HG02798 (cell line): ENCODE results near the gene RAPGEFL1.
A peak's percentile ranks its signal among the peaks of the same experiment; 100 is the strongest.
"Not testable (repeated sequence)": the region's sequence is repeated elsewhere in the genome, so short reads cannot be mapped to it uniquely, and the experiment has no call there.

ENCODE experiments used
- ATAC-seq: cut with Tn5 transposase; IDR thresholded peaks from one replicate; pipeline ENCODE4 v1.9.1; 2021; ENCODE audit warnings: mild to moderate bottlenecking; ENCODE audit not compliant: unreplicated experiment, poor library complexity

The RAPGEFL1 gene

GRCh38 chr17:40198576-40198975, 21.3 kb downstream of the RAPGEFL1 start:
- ATAC-seq = no peak

GRCh38 chr17:40203131-40203530, 25.9 kb downstream of the RAPGEFL1 start:
- ATAC-seq = no peak

- ATAC-seq = not testable (repeated sequence)
Observed at GRCh38 chr17:40206193-40206592, 28.9 kb downstream of the RAPGEFL1 start.

- no peak for ATAC-seq
Observed at GRCh38 chr17:40209404-40210093, 32.3 kb downstream of the RAPGEFL1 start.

- ATAC-seq = not testable (repeated sequence)
Observed at GRCh38 chr17:40213914-40214313, 36.6 kb downstream of the RAPGEFL1 start.

- ATAC-seq = no peak
Observed at GRCh38 chr17:40218006-40218739, 40.9 kb downstream of the RAPGEFL1 start.

- peak; percentile 96 for ATAC-seq
Observed at GRCh38 chr17:40218740-40219593, 41.7 kb downstream of the RAPGEFL1 start, which contains the start of gene WIPF2. TSS of gene WIPF2 (plus strand) at chr17:40219304. CDS start at chr17:40256460, 37,156 bp downstream.

- ATAC-seq = peak; percentile 7
Observed at GRCh38 chr17:40219594-40220338, 42.5 kb downstream of the RAPGEFL1 start.

- ATAC-seq = no peak
Observed at GRCh38 chr17:40224718-40225550, 47.7 kb downstream of the RAPGEFL1 start.

GRCh38 chr17:40229146-40229545, 51.9 kb downstream of the RAPGEFL1 start:
- not testable (repeated sequence) for ATAC-seq

GRCh38 chr17:40230670-40231069, 53.4 kb downstream of the RAPGEFL1 start:
- no peak for ATAC-seq

- ATAC-seq = not testable (repeated sequence)
Observed at GRCh38 chr17:40231928-40232327, 54.7 kb downstream of the RAPGEFL1 start.

GRCh38 chr17:40241252-40241834, 64.1 kb downstream of the RAPGEFL1 start:
- no peak for ATAC-seq

- ATAC-seq = no peak
Observed at GRCh38 chr17:40242774-40243173, 65.5 kb downstream of the RAPGEFL1 start.

- ATAC-seq = no peak
Observed at GRCh38 chr17:40243761-40244160, 66.5 kb downstream of the RAPGEFL1 start.

GRCh38 chr17:40244255-40244654, 67.0 kb downstream of the RAPGEFL1 start:
- ATAC-seq = no peak
